BJ (cell line): ENCODE measurements around the gene C20orf204. TPM values are rescaled to one million over a fixed set of nuclear protein-coding genes. Genes with fewer than 3 reads are reported as not detected.

ENCODE experiments used
- CTCF ChIA-PET: fragments of 350-600 bp; formaldehyde crosslinking; extraction: SDS; loops from one replicate; lab custom pipeline; 2021; ENCODE audit warnings: antibody characterized with exemption, inconsistent platforms; lab: Yijun Ruan, JAX
- POLR2A ChIA-PET: fragments of 300-600 bp; sonication (Branson Sonifier 250); formaldehyde crosslinking; extraction: SDS; loops from one replicate; lab custom pipeline; 2021; ENCODE audit warnings: antibody characterized with exemption; lab: Charles Lee
- DNase-seq: peaks from one replicate; pipeline ENCODE4 v3.0.0-alpha.2; 2011; ENCODE audit warnings: low read depth
- H3K27me3 ChIP-seq: 2 replicates; pipeline ENCODE4 v1.6.0; 2011; ENCODE audit warnings: low read length; ENCODE audit not compliant: control insufficient read depth, insufficient read depth
- H3K36me3 ChIP-seq: 2 replicates; pipeline ENCODE4 v1.5.1; 2011; ENCODE audit warnings: low read length; ENCODE audit not compliant: control insufficient read depth, insufficient read depth
- H3K4me3 ChIP-seq: 2 replicates; pipeline ENCODE4 v1.5.1; 2011; ENCODE audit warnings: low read depth, mild to moderate bottlenecking, control low read depth, low read length
- CTCF ChIP-seq: IDR thresholded peaks from 2 replicates; pipeline ENCODE4 v1.5.1; 2011; ENCODE audit warnings: low read depth, mild to moderate bottlenecking, control low read depth, inconsistent platforms, low read length, moderate library complexity; ENCODE audit not compliant: insufficient read depth
- polyA plus RNA-seq: library from polyadenylated mRNA; depleted of rRNA; stranded (reverse); fragments of >200 nt; gene quantifications from 2 replicates; pipeline ENCODE4 v1.2.3, GENCODE V29; 2011

The C20orf204 gene
- polyA plus RNA-seq, 1 experiment: 0.05 TPM

- ChIA-PET CTCF (no interaction called here), POLR2A (no interaction called here)
- TF ChIP-seq CTCF: no peak
- H3K27me3 ChIP-seq: no peaks in the 10 kb centered on the region
- no peak overlapping the region for H3K4me3 ChIP-seq
- H3K36me3 ChIP-seq: peaks cover 28% of the 10 kb centered on the region
- DNase-seq: no peak
These were observed 20.3 kb upstream of the C20orf204 start for GRCh38 chr20:64015635-64016034.

GRCh38 chr20:64021124-64021975 lies 14.6 kb upstream of the C20orf204 start:
- H3K36me3 ChIP-seq: peaks cover 50% of the 10 kb centered on the region
- CTCF ChIA-PET: interaction anchor here (0.7 kb wide), 1 partner anchor 584 kb away, joined by 3 read pairs; no protein-coding TSS in a partner anchor

DNA sequence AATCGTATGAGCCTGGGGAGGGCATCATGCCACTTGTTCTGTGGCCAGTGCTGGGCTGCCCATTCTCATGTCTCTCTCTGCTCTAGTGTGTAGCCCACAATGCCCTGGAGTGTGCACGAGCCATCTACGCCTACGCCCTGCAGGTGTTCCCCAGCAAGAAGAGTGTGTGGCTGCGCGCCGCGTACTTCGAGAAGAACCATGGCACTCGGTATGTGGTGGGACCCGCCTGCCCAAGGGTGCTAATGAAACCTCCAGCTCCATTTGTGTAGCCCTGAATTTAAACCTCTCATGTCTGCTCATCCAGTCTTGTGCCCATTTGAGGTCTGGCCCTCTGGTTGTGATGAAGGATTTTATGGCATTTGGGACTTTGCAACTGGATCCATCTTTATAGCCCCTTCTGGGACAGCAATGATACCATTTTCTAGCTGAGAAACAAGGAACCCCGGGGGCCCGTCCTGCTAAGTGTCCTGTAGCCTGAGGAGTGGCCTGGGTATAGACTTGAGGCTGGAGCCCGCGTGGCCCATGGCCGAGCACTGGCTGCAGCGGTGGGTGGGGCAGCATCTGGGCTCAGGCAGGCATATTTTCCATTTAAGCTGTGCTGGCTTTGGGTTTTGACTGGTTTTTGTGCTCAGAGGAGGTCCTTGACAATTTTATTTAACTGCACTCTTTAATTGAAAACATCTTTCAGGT lies 13.2 kb upstream of the C20orf204 start:
- Histone ChIP-seq H3K4me3 (no peak overlapping the region), H3K27me3 (no peaks in the 10 kb centered on the region), H3K36me3 (peaks cover 58% of the 10 kb centered on the region)
- TF ChIP-seq CTCF: no peak
- ChIA-PET CTCF (no interaction called here), POLR2A (no interaction called here)
- DNase-seq: no peak

More at GRCh38 chr20:64021124-64021975, 14.6 kb upstream of the C20orf204 start:
- no peak for TF ChIP-seq CTCF
- no peaks in the 10 kb centered on the region for H3K27me3 ChIP-seq
- POLR2A ChIA-PET: no interaction called here
- H3K4me3 ChIP-seq: no peak overlapping the region
- DNase-seq: no peak

- Histone ChIP-seq H3K27me3 (no peaks in the 10 kb centered on the region), H3K36me3 (peaks cover 59% of the 10 kb centered on the region), H3K4me3 (no peak overlapping the region)
- ChIA-PET CTCF (no interaction called here), POLR2A (no interaction called here)
- no peak for TF ChIP-seq CTCF
- DNase-seq: no peak
These were observed 12.4 kb upstream of the C20orf204 start for GRCh38 chr20:64023361-64024140.
